Raji (cell line): ENCODE measurements around the gene HOOK2.

Experiments
- POLR2A ChIP-seq: IDR thresholded peaks from 2 replicates; pipeline ENCODE4 v1.6.1; 2011; ENCODE audit warnings: low read depth, low read length, control low read depth; ENCODE audit not compliant: insufficient read depth

HOOK2 gene

DNA sequence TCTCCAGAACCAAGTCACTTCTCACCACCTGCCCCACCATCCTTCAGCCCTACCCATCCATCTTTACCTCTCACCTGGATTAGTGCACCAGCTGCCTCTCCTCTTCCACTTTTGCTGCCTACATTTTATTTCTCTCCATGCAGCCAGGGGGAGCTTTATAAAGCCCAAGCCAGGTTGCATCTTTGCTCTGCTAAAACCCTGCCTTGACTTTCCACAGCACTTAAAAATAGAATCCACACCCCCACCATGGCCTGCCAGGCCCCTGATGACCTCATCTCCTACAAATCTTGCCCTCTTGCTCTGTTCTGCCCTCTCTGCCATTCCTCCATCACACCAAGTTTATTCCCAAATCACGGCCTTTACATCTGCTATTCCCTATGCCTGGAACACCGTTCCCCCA is 1.8 kb downstream of the HOOK2 start:
- no peak for TF ChIP-seq POLR2A

DNA sequence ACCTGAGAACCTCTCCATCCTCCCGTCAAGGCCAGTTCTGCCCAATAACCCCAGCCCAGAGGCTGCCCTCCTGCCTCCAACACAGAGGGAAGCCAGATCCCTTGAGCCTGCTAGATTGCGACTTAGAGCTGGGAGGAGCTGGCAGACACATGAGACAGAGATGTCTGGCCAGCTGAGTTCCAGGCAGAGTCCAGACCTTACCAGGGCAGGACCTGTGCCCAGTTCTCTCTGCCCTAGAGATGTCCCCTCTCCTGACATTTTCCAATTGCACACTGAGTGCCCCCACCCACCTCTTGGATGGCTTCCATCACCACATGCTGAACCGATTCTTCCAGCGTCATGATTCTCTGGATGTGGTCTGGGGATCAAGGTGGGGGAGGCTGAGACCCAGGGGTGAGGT is 3.0 kb downstream of the HOOK2 start:
- no peak for TF ChIP-seq POLR2A

DNA sequence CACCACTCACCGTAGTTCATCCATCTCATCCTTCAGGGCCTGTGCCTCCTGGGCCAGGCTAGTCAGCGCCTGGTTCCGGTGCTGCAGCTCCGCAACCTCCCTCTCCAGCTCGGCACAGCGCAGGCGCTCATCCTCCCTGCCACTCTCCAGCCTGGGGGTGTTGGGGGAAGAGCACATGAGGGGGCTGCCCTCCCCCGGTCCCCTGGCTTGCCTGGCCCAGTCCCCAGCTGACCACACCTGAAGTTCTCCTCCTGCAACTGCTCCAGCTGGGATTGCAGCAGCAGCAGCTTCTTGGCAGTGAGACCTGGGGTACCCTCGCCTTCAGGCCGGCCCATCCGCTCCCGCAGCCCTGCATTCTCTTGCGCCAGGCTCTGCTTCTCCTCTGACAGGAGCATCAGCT is 4.4 kb downstream of the HOOK2 start:
- TF ChIP-seq POLR2A = no peak

DNA sequence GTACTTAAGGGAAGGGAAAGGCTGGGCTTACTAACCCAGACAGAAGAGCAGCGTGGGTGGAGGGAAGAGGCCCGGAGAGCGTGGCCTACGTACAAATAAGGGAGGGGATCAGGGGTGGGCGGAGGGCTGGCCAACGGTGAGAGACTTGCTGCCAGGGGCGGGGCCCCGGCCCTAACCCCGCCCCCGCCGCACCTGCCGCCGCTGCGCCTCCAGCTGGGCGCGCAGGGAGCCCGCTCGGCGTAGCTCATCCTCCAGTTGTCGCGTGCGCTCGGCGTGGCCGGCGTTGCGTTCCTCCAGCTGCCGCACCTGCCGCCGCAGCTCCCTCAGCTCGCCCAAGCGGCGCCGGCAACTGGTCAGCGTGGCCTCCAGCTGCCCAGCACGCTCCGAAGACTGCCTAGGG is 5.7 kb downstream of the HOOK2 start:
- no peak for TF ChIP-seq POLR2A

DNA sequence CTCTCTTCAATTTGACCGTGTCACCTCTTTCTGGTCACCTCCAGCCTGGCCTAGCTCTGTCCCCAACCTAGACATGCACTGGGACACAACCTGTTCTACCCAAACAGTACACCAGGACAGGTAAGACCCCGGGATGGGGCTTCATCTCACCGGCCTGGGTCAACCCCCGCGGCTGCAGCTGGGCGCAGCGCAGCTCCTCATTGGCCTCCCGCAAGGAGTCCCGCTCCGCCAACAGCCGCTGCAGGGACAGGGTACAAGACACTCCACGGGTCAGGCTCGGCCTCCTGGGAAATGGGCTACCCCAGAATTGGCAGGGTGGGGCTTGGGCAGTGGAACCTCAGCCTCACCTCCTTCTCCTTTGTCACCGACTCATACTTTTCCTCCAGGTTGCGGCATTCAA is 7.7 kb downstream of the HOOK2 start:
- no peak for TF ChIP-seq POLR2A

DNA sequence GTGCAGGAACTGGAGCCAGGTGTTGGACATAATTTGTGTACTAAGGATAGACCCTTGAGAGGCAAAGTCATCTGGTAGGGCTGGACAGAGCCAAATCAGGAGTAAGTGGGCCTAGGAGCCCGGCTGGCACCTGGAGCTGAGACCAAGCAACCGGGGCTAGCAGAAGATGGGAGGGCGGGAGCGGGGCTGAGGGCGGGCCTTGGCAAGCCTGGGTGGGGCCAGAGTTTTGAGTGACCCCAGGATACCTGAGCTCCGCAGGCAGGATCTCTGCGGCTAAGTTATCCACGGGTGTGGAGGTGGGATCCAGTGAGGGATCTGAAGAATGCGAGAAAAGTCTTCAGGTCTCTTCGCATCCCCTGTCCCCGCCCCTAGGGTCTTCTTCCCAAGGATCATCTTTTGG is 8.2 kb downstream of the HOOK2 start:
- no peak for TF ChIP-seq POLR2A

DNA sequence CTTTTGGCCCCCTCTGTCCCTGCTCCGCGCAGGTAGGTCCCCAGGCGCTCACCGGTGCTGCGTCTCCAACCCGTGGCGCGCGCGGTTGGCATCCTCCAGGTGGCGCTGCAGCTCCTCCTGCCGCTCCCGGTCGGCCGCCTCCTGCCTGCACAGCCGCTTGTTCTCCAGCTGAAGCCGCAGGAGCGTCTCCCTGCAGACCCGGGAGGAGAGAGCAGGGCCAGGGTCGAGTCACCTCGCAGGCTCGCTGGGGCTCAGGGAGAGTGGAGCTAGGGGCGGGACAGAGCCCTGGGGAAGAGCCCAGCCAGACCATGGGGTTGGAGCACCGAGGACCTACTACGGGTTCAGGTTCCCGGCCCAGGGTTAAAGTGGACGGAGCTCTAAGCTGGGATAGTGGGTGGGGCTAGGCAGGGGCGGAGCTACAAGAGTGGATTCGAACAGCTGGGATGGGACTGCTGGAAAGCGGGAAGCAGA is 9.3 kb downstream of the HOOK2 start:
- no peak for TF ChIP-seq POLR2A

DNA sequence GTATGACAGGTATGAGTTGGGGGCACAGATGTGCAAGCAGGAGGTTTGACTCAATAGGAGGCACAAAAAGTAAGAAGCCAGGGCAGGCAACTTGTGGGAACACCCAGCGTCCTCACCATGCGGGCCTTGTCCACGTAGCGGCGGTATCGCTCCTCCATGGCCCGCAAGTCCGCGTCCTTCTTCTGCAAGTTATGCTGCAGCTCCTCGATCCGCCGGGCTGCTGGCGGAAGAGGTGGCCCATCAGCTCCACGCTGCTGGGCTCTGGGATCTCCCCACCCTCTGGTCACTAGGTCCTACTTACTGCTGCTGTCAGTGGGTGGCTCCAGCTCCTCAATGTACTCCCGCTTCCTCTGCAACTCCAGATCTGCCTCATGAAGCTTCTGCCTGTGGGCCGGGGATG is 10.7 kb downstream of the HOOK2 start:
- no peak for TF ChIP-seq POLR2A

DNA sequence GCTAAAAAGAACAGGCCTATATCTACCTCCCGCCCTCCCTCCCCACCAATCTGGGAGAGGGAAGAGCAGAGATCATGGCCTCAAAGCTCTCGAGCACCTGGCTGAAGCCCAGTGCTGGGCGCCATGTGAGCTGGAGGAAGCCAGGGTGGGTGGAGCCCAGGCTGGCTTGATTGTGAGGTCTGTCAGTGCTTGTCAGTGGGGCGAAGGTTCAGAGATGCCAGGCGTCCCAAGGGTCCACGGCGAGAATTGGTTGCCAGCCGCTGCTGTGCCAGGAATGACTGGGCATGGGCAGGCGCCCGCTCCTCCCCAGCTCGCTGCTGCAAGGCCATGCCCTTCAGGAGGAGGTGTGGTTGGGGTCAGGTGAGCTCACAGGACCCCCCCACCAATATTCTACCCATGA is 12.3 kb downstream of the HOOK2 start:
- TF ChIP-seq POLR2A = no peak

DNA sequence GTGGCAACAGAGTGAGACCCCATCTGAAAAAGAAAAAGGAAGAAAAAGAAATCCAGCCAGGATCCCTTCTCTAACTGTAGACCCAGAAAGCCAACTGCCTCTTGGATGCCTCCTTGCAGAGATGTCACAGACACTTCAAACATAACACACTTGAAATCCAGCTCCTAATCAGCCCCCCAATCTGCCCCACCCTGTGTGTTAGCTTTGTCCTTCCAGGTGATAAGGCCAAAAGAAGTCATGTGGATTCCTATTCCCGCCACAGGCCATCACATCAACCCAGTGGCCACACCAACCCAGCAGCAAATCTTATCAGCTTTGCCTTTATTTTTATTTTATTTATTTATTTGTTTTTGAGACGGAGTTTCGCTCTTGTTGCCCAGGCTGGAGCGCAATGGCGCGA is 15.7 kb downstream of the HOOK2 start:
- TF ChIP-seq POLR2A = no peak

DNA sequence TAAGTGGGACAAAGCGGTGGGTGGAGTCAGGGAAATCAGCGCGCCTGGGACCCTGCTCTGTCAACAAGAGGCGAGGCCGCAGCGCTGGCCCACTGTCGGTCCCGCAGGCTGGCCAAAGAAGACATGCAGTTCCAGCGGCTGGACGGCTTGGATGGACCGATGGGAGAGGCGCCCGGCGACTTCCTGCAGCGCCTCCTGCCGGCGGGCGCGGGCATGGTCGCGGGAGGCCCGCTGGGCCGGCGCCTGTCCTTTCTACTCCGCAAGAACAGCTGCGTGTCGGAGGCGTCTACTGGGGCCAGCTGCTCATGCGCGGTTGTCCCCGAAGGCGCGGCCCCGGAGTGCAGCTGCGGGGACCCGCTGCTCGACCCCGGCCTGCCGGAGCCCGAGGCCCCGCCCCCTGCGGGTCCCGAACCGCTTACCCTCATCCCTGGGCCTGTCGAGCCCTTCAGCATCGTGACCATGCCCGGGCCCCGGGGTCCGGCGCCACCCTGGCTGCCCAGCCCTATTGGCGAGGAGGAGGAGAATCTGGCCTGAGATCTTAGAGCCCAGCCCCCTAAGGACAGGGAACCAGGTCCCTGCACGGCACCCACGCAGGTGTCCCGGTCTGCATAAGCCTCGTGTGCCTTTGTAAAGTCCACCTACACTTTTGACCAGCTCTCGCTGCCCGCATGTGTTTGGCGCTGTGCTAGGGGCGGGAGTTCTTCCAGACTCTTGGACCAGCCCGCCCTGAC is 17.6 kb downstream of the HOOK2 start:
- TF ChIP-seq POLR2A = no peak

DNA sequence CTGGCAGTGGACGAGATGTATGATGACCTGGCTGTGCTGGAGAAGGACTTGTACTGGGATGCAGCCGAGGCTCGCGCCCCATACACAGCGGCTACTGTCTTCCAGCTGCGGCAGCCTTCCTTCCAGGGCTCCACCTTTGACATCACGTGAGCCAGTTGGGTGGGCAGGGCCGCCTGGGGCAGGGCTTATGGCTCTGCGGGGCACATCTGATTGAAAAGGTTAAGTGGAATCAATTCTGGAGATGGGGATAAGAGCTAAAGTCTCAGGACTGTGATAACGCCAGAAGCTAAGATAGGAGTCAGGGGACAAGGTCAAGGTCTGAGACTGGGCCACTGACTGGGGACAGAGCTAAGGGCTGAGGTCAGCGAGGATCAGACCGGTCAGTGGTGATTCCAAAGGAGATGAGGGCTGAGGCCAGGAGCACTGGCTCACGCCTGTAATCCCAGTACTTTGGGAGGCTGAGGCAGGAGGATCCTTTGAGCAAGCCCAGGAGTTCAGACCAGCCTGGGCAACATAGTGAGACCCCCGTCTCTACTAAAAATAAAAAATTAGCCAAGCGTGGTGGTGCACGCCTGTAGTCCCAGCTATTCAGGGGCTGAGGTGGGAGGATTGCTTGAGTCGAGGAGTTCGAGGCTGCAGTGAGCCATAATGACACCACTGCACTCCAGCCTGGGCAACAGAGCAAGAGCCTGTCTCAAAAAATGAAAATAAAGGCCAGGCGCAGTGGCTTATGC is 19.0 kb downstream of the HOOK2 start:
- no peak for TF ChIP-seq POLR2A

DNA sequence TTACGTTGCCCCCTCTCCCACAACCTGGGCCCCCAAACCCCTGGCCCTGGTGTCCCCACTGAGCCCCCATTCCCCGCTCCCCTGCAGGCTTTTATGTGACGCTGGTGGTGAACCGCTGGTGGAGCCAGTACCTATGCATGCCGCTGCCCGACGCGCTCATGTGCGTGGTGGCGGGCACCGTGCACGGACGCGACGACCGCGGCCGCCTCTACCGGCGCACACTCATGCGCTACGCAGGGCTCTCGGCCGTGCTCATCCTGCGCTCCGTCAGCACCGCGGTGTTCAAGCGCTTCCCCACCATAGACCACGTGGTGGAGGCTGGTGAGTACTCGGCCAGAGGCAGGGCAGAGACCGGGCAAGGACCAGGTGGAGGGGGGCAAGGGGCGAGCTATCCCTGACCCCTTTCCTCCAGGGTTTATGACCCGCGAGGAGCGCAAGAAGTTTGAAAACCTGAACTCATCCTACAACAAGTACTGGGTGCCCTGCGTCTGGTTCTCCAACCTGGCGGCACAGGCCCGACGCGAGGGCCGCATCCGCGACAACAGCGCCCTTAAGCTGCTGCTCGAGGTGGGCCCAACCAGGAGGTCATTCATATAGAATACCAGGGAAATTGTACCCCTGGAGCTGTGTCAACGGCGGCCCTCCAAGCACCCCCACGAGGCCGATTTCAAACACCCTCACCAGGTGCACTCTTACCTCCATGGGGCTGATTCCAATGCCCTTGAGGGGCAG is 20.7 kb downstream of the HOOK2 start:
- no peak for TF ChIP-seq POLR2A

DNA sequence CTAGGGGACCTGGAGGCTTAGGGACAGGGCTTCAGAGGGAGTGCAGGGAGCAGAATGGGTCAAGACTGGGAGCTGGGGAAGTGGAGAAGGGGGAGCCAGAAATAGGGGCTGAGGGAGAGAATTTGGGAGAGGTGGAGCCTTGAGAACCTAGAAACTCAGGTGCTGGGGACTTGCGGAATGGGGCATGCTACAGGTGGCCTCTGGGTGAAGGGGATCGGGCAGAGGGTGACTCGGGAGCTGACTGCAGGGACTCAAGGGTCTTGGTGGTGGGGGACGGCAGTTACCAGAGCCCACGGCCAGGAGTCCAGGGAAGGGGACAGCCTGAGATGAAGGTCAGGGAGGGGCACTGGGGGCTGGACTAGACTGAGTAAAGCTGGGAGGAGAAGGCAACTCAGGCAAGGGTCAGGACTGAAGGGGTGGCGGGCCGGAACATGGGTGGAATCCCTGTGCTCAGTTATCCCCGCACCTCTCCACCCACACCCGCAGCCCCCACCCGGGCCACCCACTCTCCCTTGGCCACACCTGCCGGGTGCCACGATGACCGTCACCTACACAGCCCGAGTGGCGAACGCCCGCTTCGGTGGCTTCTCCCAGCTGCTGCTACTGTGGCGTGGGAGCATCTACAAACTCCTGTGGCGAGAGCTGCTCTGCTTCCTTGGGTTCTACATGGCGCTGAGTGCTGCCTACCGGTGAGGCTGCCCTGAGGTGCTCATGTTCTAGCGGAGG is 23.1 kb downstream of the HOOK2 start:
- no peak for TF ChIP-seq POLR2A

DNA sequence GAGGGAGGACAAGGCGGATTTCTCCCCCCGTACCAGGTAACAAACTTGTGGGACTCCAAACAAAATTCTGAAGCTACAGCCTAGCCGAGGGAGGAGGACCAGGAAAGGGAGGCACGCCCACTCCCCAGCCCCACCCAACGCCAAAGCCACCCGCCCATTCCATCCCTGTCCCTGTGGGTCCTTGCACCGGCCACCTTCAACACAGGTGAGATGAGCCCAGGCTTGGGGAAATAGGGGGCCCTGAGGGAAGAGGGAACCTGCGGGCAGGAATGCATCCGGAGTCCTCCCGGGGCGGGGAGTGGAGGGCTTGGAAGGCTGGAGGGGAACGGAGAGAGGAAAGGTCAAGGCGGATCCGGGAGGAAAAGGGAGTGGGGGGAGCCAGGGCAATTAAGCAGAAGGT is 23.7 kb downstream of the HOOK2 start, which contains the start of gene BEST2:
BEST2 (plus strand) TSS at position 157 of the 400 bp plus-strand sequence. CDS start 802 bp downstream, outside the sequence.
- TF ChIP-seq POLR2A = no peak

DNA sequence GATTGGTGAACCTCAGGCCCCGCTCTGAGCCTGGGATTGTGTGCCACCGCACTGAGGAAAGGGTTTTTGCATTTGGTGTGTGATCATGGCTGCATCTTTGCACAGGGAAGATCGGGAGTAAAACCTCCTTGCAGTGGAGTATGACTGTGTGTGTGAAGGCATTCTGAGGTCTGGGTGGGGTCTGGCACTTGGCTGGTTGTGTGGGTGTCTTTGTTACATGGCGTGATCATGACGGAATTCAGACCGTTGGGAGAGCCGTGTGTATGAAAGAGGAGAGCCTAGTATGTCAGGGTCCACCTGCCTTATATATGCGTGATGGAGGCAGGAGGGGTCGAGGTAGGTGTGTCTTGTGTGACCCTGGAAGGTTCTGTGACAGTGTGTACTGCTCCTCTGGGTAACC is 24.5 kb downstream of the HOOK2 start:
- TF ChIP-seq POLR2A = no peak
